ENCODE results near the gene TRIO.

TRIO gene

GRCh38 chr5:14450018-14450524 lies 306.9 kb downstream of the TRIO start:
- in situ Hi-C loops (cut with HindIII; ENCODE audit: low pct_ligation_motif_present, low pct_unique_long_range_greater_than_20kb, low sequenced_read_pairs), result no loop called here
- DNase-seq, result no peak

GRCh38 chr5:14450742-14451141 lies 307.6 kb downstream of the TRIO start:
- in situ Hi-C loops (cut with HindIII; ENCODE audit: low pct_ligation_motif_present, low pct_unique_long_range_greater_than_20kb, low sequenced_read_pairs), result no loop called here
- DNase-seq, result no peak

GRCh38 chr5:14451871-14452270 lies 308.7 kb downstream of the TRIO start:
- in situ Hi-C loops (cut with HindIII; ENCODE audit: low pct_ligation_motif_present, low pct_unique_long_range_greater_than_20kb, low sequenced_read_pairs), result no loop called here
- no peak for DNase-seq

DNA sequence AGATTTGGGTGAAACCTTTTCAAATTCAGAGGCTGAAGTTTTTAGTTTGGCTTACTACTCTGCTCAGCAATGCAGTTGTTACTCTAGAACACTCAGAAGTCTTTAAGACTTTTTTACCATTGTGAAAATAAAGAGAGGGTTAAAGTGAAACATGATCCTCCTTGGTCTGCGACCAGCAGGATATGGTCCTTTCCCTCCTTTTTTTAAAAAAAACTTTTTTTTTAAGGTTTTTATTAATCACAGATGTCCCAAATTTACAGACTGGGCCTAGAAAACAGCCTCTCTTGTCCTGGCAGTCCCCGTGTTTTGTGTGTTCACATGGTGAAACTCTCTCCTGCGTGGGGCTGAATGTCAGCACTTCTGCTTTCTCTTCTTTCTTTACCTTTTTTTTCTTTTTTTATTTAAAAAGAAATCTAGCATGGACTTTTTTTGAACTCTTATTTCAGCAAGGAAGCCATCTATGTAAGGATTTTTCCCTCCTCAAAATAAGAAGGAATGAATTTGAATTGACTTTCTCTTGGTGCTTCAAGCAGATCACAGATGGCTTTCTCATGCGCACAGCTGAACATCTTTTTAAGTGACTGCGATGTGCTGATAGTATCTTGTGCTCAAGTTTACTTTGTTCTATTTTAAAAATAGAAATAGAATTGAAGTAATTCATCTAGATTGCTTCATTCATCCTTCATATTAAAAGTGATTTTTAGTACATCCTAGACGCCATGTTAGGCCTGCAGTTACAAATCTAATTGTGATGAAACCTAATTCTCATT lies 309.7 kb downstream of the TRIO start:
- no peak for DNase-seq
- in situ Hi-C loops (cut with HindIII; ENCODE audit: low pct_ligation_motif_present, low pct_unique_long_range_greater_than_20kb, low sequenced_read_pairs), result no loop called here

GRCh38 chr5:14453481-14453880 lies 310.3 kb downstream of the TRIO start:
- in situ Hi-C loops (cut with HindIII; ENCODE audit: low pct_ligation_motif_present, low pct_unique_long_range_greater_than_20kb, low sequenced_read_pairs), result no loop called here
- no peak for DNase-seq

DNA sequence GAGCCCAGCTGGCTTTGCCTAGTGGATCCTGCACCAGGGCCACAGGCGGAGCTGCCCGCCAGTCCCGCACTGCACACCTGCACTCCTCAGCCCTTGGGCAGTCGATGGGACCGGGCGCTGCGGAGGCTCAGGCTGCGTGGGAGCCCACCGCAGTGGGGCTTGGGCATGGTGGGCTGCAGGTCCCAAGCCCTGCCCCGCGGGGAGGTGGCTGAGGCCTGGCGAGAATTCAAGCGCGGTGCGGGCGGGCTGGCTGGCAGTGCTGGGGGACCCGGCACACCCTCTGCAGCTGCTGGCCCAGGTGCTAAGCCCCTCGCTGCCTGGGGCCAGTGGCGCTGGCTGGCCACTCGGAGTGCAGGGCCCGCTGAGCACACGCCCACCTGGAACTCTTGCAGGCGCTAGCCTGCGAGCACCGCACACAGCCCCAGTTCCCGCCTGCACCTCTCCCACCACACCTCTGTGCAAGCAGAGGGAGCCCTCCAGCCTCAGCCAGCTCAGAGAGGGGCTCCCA lies 312.7 kb downstream of the TRIO start:
- in situ Hi-C loops (cut with HindIII; ENCODE audit: low pct_ligation_motif_present, low pct_unique_long_range_greater_than_20kb, low sequenced_read_pairs), result no loop called here
- DNase-seq, result no peak

DNA sequence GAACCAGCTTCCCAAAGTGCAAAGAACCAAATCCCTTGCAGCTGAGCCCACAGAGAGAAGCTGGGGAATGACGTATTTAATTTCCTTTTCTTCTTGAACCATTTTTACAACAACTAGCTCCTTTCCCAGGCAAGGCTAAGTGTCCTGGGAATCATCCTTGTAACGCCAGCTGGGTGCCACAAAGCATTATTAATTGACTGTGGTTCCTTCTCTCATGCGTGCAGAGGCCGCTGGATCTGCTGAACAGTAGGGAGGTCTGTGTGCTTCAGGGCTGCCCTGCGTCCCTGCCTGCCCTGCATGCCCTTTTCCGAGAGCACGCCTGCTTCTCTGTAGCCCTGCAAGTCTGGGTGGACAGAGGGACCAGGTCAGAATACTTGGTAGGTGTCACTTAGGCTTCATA lies 314.3 kb downstream of the TRIO start:
- in situ Hi-C loops (cut with HindIII; ENCODE audit: low pct_ligation_motif_present, low pct_unique_long_range_greater_than_20kb, low sequenced_read_pairs), result no loop called here
- DNase-seq, result no peak

GRCh38 chr5:14458414-14458813 lies 315.3 kb downstream of the TRIO start:
- DNase-seq, result no peak
- in situ Hi-C loops (cut with HindIII; ENCODE audit: low pct_ligation_motif_present, low pct_unique_long_range_greater_than_20kb, low sequenced_read_pairs), result no loop called here

DNA sequence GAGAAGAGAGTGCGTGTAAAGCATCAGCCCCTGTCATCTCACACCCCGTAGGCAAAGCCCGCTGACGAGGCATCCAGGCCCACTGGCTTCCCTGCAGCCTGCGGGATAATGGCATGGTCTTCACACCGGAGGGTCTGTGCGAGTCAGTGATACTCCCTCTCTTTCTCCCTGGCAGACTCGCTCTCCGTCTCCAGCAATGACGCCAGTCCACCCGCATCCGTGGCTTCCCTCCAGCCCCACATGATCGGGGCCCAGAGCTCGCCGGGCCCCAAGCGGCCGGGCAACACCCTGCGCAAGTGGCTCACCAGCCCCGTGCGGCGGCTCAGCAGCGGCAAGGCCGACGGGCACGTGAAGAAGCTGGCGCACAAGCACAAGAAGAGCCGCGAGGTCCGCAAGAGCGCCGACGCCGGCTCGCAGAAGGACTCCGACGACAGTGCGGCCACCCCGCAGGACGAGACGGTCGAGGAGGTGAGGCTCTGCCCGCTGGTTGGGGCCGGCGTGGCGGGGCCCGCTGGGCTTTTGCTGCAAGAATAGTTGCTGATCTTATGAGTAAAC lies 317.8 kb downstream of the TRIO start:
- in situ Hi-C loops (cut with HindIII; ENCODE audit: low pct_ligation_motif_present, low pct_unique_long_range_greater_than_20kb, low sequenced_read_pairs), result no loop called here

GRCh38 chr5:14462681-14463080 lies 319.5 kb downstream of the TRIO start:
- in situ Hi-C loops (cut with HindIII; ENCODE audit: low pct_ligation_motif_present, low pct_unique_long_range_greater_than_20kb, low sequenced_read_pairs), result no loop called here
- no peak for DNase-seq

More for the DNA sequence above, 317.8 kb downstream of the TRIO start:
- DNase-seq, result no peak

GRCh38 chr5:14463629-14464028 lies 320.5 kb downstream of the TRIO start:
- in situ Hi-C loops (cut with HindIII; ENCODE audit: low pct_ligation_motif_present, low pct_unique_long_range_greater_than_20kb, low sequenced_read_pairs), result no loop called here
- no peak for DNase-seq

DNA sequence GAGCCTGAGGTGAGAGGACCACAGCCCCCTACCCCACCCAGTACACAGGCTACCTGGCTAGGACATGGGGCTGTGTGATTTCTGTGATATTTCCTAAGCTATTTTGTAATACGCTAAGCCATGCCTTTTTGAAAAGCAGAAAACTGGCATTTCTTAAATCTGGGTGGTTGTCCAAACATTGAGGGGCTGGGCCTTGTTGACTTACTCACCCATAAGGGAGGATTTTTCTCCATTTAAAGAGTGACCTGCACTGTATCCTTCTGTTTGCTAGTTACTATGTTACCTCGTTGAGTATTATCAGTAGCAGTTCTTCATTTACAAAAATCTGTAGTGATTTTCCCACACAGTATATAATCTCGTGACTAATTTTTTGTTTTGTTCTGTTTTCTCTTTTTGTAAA lies 321.0 kb downstream of the TRIO start:
- no peak for DNase-seq
- in situ Hi-C loops (cut with HindIII; ENCODE audit: low pct_ligation_motif_present, low pct_unique_long_range_greater_than_20kb, low sequenced_read_pairs), result no loop called here

- DNase-seq, result no peak
- in situ Hi-C loops (cut with HindIII; ENCODE audit: low pct_ligation_motif_present, low pct_unique_long_range_greater_than_20kb, low sequenced_read_pairs), result no loop called here
Observed at GRCh38 chr5:14464671-14465070, 321.5 kb downstream of the TRIO start.

GRCh38 chr5:14465116-14465515 lies 322.0 kb downstream of the TRIO start:
- in situ Hi-C loops (cut with HindIII; ENCODE audit: low pct_ligation_motif_present, low pct_unique_long_range_greater_than_20kb, low sequenced_read_pairs), result no loop called here
- DNase-seq, result no peak

- DNase-seq, result no peak
- in situ Hi-C loops (cut with HindIII; ENCODE audit: low pct_ligation_motif_present, low pct_unique_long_range_greater_than_20kb, low sequenced_read_pairs), result no loop called here
Observed at GRCh38 chr5:14465776-14466175, 322.6 kb downstream of the TRIO start.

DNA sequence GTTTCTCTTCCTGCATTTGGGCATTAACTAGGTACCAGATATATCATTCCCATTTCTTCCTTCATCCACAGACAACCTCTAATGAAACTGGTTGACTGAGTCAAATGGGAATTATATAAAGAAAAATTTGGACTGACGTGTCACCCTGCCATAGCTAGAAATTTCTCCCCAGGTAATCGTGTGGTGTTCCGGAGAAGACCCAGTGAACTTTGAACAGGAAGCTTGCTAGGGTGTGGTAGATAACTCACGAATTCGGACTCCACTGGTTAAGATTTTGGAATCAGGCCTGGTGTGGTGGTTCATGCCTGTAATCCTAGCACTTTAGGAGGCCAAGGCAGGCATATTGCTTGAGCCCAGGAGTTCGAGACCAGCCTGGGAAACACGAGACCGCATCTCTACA lies 324.1 kb downstream of the TRIO start:
- in situ Hi-C loops (cut with HindIII; ENCODE audit: low pct_ligation_motif_present, low pct_unique_long_range_greater_than_20kb, low sequenced_read_pairs), result no loop called here
- no peak for DNase-seq

DNA sequence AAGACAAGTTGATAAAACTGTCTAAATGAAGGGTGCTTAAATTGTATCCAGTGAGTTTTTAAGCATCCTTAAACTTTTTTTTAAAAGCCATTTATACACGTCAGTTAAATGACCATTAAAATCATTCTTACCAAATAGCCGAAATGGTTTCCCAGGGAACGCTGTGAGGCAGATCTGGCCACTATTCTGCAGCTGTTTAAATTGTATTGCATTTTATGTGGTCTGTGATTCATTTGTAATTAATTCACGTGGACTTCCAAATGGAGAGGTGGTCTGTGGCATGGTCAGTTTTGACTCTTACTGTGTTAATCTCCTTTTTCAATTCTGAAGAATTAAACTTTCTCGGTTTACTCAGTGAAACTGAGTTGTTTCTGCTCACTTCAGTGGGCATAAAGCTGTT lies 324.7 kb downstream of the TRIO start:
- in situ Hi-C loops (cut with HindIII; ENCODE audit: low pct_ligation_motif_present, low pct_unique_long_range_greater_than_20kb, low sequenced_read_pairs), result no loop called here

GRCh38 chr5:14469551-14470377 lies 326.6 kb downstream of the TRIO start:
- in situ Hi-C loops (cut with HindIII; ENCODE audit: low pct_ligation_motif_present, low pct_unique_long_range_greater_than_20kb, low sequenced_read_pairs), result no loop called here
- DNase-seq, result no peak

More for the DNA sequence above, 324.7 kb downstream of the TRIO start:
- no peak for DNase-seq

DNA sequence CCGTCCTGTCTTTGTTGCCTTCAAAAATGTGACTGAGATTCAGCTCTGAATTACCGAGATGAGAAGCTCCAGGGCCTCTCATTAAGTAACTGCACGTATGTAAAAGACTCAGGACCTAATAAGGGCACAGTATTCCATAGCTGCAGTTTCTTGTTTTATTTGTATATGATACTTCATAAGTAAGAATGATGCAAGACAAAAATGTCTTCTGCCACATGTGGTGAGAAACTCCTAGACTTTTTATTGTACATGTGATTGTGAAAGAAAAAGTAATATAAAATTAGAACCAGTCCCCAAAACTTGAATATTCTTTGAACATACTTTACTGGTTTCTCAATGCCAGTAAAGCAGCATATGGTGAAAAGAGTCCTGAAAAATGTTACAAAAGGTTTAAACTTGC lies 328.4 kb downstream of the TRIO start:
- in situ Hi-C loops (cut with HindIII; ENCODE audit: low pct_ligation_motif_present, low pct_unique_long_range_greater_than_20kb, low sequenced_read_pairs), result no loop called here
- no peak for DNase-seq
